NCI-H748 treated with DMSO at 0.1 percent for 48 hours (cell line): ENCODE results near the gene STRIT1.
"Not testable (repeated sequence)": the region's sequence is repeated elsewhere in the genome, so short reads cannot be mapped to it uniquely, and the experiment has no call there.

Experiments used
- DNase-seq: peaks from one replicate; lab custom pipeline; 2025; lab: John Stamatoyannopoulos, UW

STRIT1 gene

GRCh38 chr3:155313300-155313699 is 19.8 kb upstream of the STRIT1 start:
- no peak for DNase-seq

GRCh38 chr3:155312781-155313180 is 19.3 kb upstream of the STRIT1 start:
- no peak for DNase-seq

- no peak for DNase-seq
Measured at GRCh38 chr3:155309581-155309980, 16.1 kb upstream of the STRIT1 start.

- DNase-seq, result no peak
Measured at GRCh38 chr3:155308831-155309230, 15.3 kb upstream of the STRIT1 start.

GRCh38 chr3:155307183-155307582 is 13.7 kb upstream of the STRIT1 start:
- DNase-seq, result no peak

- no peak for DNase-seq
Measured at GRCh38 chr3:155304394-155304793, 10.9 kb upstream of the STRIT1 start.

- no peak for DNase-seq
Measured at GRCh38 chr3:155303540-155304097, 10.1 kb upstream of the STRIT1 start.

- no peak for DNase-seq
Measured at GRCh38 chr3:155302891-155303290, 9.4 kb upstream of the STRIT1 start.

- DNase-seq, result no peak
Measured at GRCh38 chr3:155302481-155302880, 9.0 kb upstream of the STRIT1 start.

GRCh38 chr3:155297100-155297499 is 3.6 kb upstream of the STRIT1 start:
- no peak for DNase-seq

- DNase-seq, result no peak
Measured at GRCh38 chr3:155296413-155296812, 2.9 kb upstream of the STRIT1 start.

GRCh38 chr3:155292693-155293092 is 790 bp downstream of the STRIT1 start:
- no peak for DNase-seq

GRCh38 chr3:155292133-155292532 is 1.4 kb downstream of the STRIT1 start:
- no peak for DNase-seq

- DNase-seq, result no peak
Measured at GRCh38 chr3:155286736-155287135, 6.7 kb downstream of the STRIT1 start.

GRCh38 chr3:155285936-155286335 is 7.5 kb downstream of the STRIT1 start:
- DNase-seq, result no peak

GRCh38 chr3:155283092-155284056 is 10.1 kb downstream of the STRIT1 start:
- DNase-seq, result no peak

GRCh38 chr3:155282385-155283091 is 10.9 kb downstream of the STRIT1 start:
- DNase-seq, result no peak

GRCh38 chr3:155281912-155282311 is 11.6 kb downstream of the STRIT1 start:
- DNase-seq, result no peak

- DNase-seq, result not testable (repeated sequence)
Measured at GRCh38 chr3:155276089-155276488, 17.4 kb downstream of the STRIT1 start.

GRCh38 chr3:155275159-155275754 is 18.2 kb downstream of the STRIT1 start:
- not testable (repeated sequence) for DNase-seq

GRCh38 chr3:155274435-155274834 is 19.0 kb downstream of the STRIT1 start:
- not testable (repeated sequence) for DNase-seq

GRCh38 chr3:155271343-155271613 is 22.2 kb downstream of the STRIT1 start:
- no peak for DNase-seq
